IMR-90 (cell line): Measurements from ENCODE around the gene MYH10. TPM values are rescaled to one million over a fixed set of nuclear protein-coding genes. Genes with fewer than 3 reads are reported as not detected.

ENCODE experiments used
- ATAC-seq: fragments of 200-7000 bp; cut with Tn5 transposase; 2 replicates; pipeline ENCODE4 v1.9.1; 2020; ENCODE audit warnings: low read depth, mild to moderate bottlenecking, moderate library complexity
- BruUV-seq: library from RNA; stranded (reverse); fragments of 400-500 nt; replicated peaks from 2 replicates; lab custom pipeline; 2021; lab: Mats Ljungman, UMichigan
- CTCF ChIA-PET: fragments of 300-600 bp; formaldehyde crosslinking; extraction: SDS; loops from one replicate; lab custom pipeline; 2021; ENCODE audit warnings: antibody characterized with exemption; lab: Yijun Ruan, JAX
- POLR2A ChIA-PET: fragments of 300-600 bp; sonication (Branson Sonifier 250); formaldehyde crosslinking; loops from one replicate; lab custom pipeline; 2022; ENCODE audit warnings: antibody characterized with exemption; ENCODE audit not compliant: unreplicated experiment; lab: Charles Lee
- DNase-seq: peaks from one replicate; pipeline ENCODE4 v3.0.0; 2013
- H2AFZ ChIP-seq: replicated peaks from 2 replicates; pipeline ENCODE3; 2013; ENCODE audit warnings: low read length, mild to moderate bottlenecking; ENCODE audit not compliant: poor library complexity
- H2AK5ac ChIP-seq: 2 replicates; pipeline ENCODE4 v1.6.1; 2013; ENCODE audit warnings: low read depth, low read length, inconsistent platforms
- H2AK9ac ChIP-seq: replicated peaks from 2 replicates; pipeline ENCODE3; 2013; ENCODE audit warnings: mild to moderate bottlenecking, low read depth, low read length, moderate library complexity; ENCODE audit not compliant: poor library complexity
- H2BK120ac ChIP-seq: 2 replicates; pipeline ENCODE4 v1.6.1; 2013; ENCODE audit warnings: low read depth, low read length, inconsistent platforms
- H2BK15ac ChIP-seq: 3 replicates; pipeline ENCODE4 v1.6.1; 2013; ENCODE audit warnings: low read depth, low read length, inconsistent platforms
- H2BK20ac ChIP-seq: 2 replicates; pipeline ENCODE4 v1.6.1; 2013; ENCODE audit warnings: low read depth, mild to moderate bottlenecking, inconsistent platforms, low read length, moderate library complexity
- H2BK5ac ChIP-seq: 2 replicates; pipeline ENCODE4 v1.6.1; 2013; ENCODE audit warnings: mild to moderate bottlenecking, low read depth, low read length, inconsistent platforms; ENCODE audit not compliant: poor library complexity, severe bottlenecking
- H3K14ac ChIP-seq: replicated peaks from 2 replicates; pipeline ENCODE4 v1.6.1; 2013; ENCODE audit warnings: low read depth, low read length, inconsistent platforms
- H3K18ac ChIP-seq: 2 replicates; pipeline ENCODE4 v1.6.1; 2013; ENCODE audit warnings: low read depth, low read length, control low read depth
- H3K23ac ChIP-seq: 2 replicates; pipeline ENCODE4 v1.6.1; 2013; ENCODE audit warnings: low read depth, low read length, inconsistent platforms
- H3K27ac ChIP-seq: 2 replicates; pipeline ENCODE4 v1.5.1; 2013; ENCODE audit warnings: mild to moderate bottlenecking, control low read depth, low read length; ENCODE audit not compliant: insufficient read depth
- H3K27me3 ChIP-seq: 2 replicates; pipeline ENCODE4 v1.6.1; 2013; ENCODE audit warnings: low read length; ENCODE audit not compliant: control insufficient read depth, insufficient read depth
- H3K36me3 ChIP-seq: 2 replicates; pipeline ENCODE4 v1.6.1; 2013; ENCODE audit warnings: low read length, mixed read lengths; ENCODE audit not compliant: control insufficient read depth, insufficient read depth
- H3K4ac ChIP-seq: 2 replicates; pipeline ENCODE4 v1.6.1; 2013; ENCODE audit warnings: low read depth, low read length, inconsistent platforms
- H3K4me1 ChIP-seq: 2 replicates; pipeline ENCODE4 v1.6.1; 2013; ENCODE audit warnings: low read length, mixed read lengths; ENCODE audit not compliant: control insufficient read depth, insufficient read depth
- H3K4me2 ChIP-seq: 2 replicates; pipeline ENCODE4 v1.6.1; 2013; ENCODE audit warnings: low read depth, mild to moderate bottlenecking, control low read depth, low read length, moderate library complexity
- H3K4me3 ChIP-seq: 2 replicates; pipeline ENCODE4 v1.5.1; 2013; ENCODE audit warnings: low read depth, mild to moderate bottlenecking, control low read depth, low read length, moderate library complexity; ENCODE audit not compliant: insufficient read depth
- H3K56ac ChIP-seq: 2 replicates; pipeline ENCODE4 v1.6.1; 2013; ENCODE audit warnings: low read length, inconsistent platforms; ENCODE audit not compliant: insufficient read depth; ENCODE audit errors: extremely low read depth
- H3K79me1 ChIP-seq, 2 experiments: 2 replicates each; pipeline ENCODE4 v1.6.1; 2013; ENCODE audit warnings: low read length in 2 of 2, inconsistent platforms in 1 of 2, low read depth in 1 of 2
- H3K9ac ChIP-seq: 2 replicates; pipeline ENCODE4 v1.6.1; 2013; ENCODE audit warnings: low read depth, low read length, control low read depth
- H3K9me1 ChIP-seq: 2 replicates; pipeline ENCODE4 v1.6.1; 2013; ENCODE audit warnings: low read length, inconsistent platforms; ENCODE audit not compliant: insufficient read depth
- H3K9me3 ChIP-seq: 2 replicates; pipeline ENCODE4 v1.6.1; 2013; ENCODE audit warnings: low read length; ENCODE audit not compliant: control insufficient read depth, insufficient read depth
- H4K20me1 ChIP-seq: 2 replicates; pipeline ENCODE4 v1.6.1; 2013; ENCODE audit warnings: low read length, inconsistent platforms; ENCODE audit not compliant: insufficient read depth
- H4K5ac ChIP-seq: 2 replicates; pipeline ENCODE4 v1.6.1; 2013; ENCODE audit warnings: mild to moderate bottlenecking, low read depth, low read length, control low read depth
- H4K8ac ChIP-seq, 2 experiments: 2 replicates each; pipeline ENCODE4 v1.6.1; 2013; ENCODE audit warnings: low read depth in 2 of 2, low read length in 2 of 2, control low read depth in 1 of 2, inconsistent platforms in 1 of 2
- H4K91ac ChIP-seq: 2 replicates; pipeline ENCODE4 v1.6.1; 2013; ENCODE audit warnings: low read depth, low read length, inconsistent platforms; ENCODE audit not compliant: insufficient read depth
- BHLHE40 ChIP-seq: fragments of 150-350 bp; IDR thresholded peaks from 2 replicates; pipeline ENCODE4 v1.6.1; 2016; ENCODE audit warnings: mild to moderate bottlenecking, low read depth, low read length
- CEBPB ChIP-seq: IDR thresholded peaks from 2 replicates; pipeline ENCODE4 v1.6.1; 2012; ENCODE audit warnings: low read depth, low read length, improper control_type of control experiment
- CHD1 ChIP-seq: IDR thresholded peaks from 2 replicates; pipeline ENCODE4 v1.6.1; 2012; ENCODE audit warnings: low read depth, low read length, improper control_type of control experiment
- FOS ChIP-seq: fragments of 150-350 bp; IDR thresholded peaks from 2 replicates; pipeline ENCODE4 v1.6.1; 2016; ENCODE audit warnings: low read depth, low read length
- MAZ ChIP-seq: IDR thresholded peaks from 2 replicates; pipeline ENCODE4 v1.6.1; 2012; ENCODE audit warnings: low read depth, mild to moderate bottlenecking, low read length, improper control_type of control experiment, moderate library complexity, borderline replicate concordance
- MXI1 ChIP-seq: IDR thresholded peaks from 2 replicates; pipeline ENCODE4 v1.6.1; 2012; ENCODE audit warnings: low read depth, mild to moderate bottlenecking, low read length, moderate library complexity, borderline replicate concordance
- NFE2L2 ChIP-seq: fragments of 150-350 bp; IDR thresholded peaks from 2 replicates; pipeline ENCODE4 v1.6.1; 2016; ENCODE audit warnings: low read depth, mild to moderate bottlenecking, low read length
- POLR2A ChIP-seq: IDR thresholded peaks from 2 replicates; pipeline ENCODE4 v1.6.1; 2012; ENCODE audit warnings: mild to moderate bottlenecking, low read depth, low read length
- RAD21 ChIP-seq: IDR thresholded peaks from 2 replicates; pipeline ENCODE4 v1.6.1; 2012; ENCODE audit warnings: low read length, improper control_type of control experiment
- RCOR1 ChIP-seq: IDR thresholded peaks from 2 replicates; pipeline ENCODE4 v1.6.1; 2012; ENCODE audit warnings: mild to moderate bottlenecking, low read length, improper control_type of control experiment; ENCODE audit not compliant: insufficient replicate concordance
- RFX5 ChIP-seq: IDR thresholded peaks from 2 replicates; pipeline ENCODE4 v1.8.0; 2012; ENCODE audit warnings: low read depth, mild to moderate bottlenecking, low read length, moderate library complexity
- SMC3 ChIP-seq: fragments of 150-350 bp; IDR thresholded peaks from 2 replicates; pipeline ENCODE4 v1.6.1; 2016; ENCODE audit warnings: low read depth, mild to moderate bottlenecking, antibody characterized with exemption, low read length, moderate library complexity
- WGBS, 2 experiments: methylation state at CpG; one replicate each; pipeline versions ENCODE4 v1.1.5 to v1.1.7; 2013; ENCODE audit warnings: missing lambda C conversion rate in 2 of 2; ENCODE audit not compliant: insufficient read length in 1 of 2; ENCODE audit errors: extremely low coverage in 2 of 2; 5-methylcytosine and 5-hydroxymethylcytosine counted together
- dilution Hi-C: fragments of 300-500 bp; cut with HindIII; formaldehyde crosslinking; loops from one replicate; pipeline ENCODE4 v1.14.3; 2018; ENCODE audit warnings: low sequenced_read_pairs; ENCODE audit not compliant: unreplicated experiment
- in situ Hi-C: fragments of 300-500 bp; cut with MboI; formaldehyde crosslinking; loops from 3 replicates; pipeline ENCODE4 v1.14.3; 2019; ENCODE audit warnings: low sequenced_read_pairs, inconsistent platforms, mixed read lengths
- intact Hi-C: fragments of 100-400 bp; cut with micrococcal nuclease; formaldehyde crosslinking; loops from 2 replicates; pipeline ENCODE4 v1.10.0; 2022
- polyA plus RNA-seq, 3 experiments: library from polyadenylated mRNA; depleted of rRNA; stranded (reverse); fragments of >200 nt; gene quantifications; 2 replicates each; pipeline ENCODE4 v1.2.3, GENCODE V29; 2012; ENCODE audit warnings: low replicate concordance in 1 of 3
- total RNA-seq: library from RNA; depleted of rRNA; stranded (reverse); fragments of >200 nt; gene quantifications from 2 replicates; pipeline ENCODE4 v1.2.3, GENCODE V29; 2012
- TF ChIP-seq, protein P1 (sequence below): fragments of 150-350 bp; IDR thresholded peaks from 2 replicates; pipeline ENCODE4 v1.6.1; 2016; ENCODE audit warnings: low read depth, mild to moderate bottlenecking, low read length, moderate library complexity, borderline replicate concordance
- TF ChIP-seq, protein P2 (sequence below): fragments of 150-350 bp; IDR thresholded peaks from 2 replicates; pipeline ENCODE4 v1.6.1; 2017; ENCODE audit warnings: mild to moderate bottlenecking, antibody characterized with exemption, low read length, low read depth
- TF ChIP-seq, protein P3 (sequence below): conservative IDR thresholded peaks from 2 replicates; pipeline ENCODE4 v1.5.1; 2012; ENCODE audit warnings: mild to moderate bottlenecking, low read depth, low read length, improper control_type of control experiment

The MYH10 gene
- total and polyA plus RNA-seq, 2 of the 4 experiments (the other 2 are of a cell fraction): 71.2 to 95.2 TPM

DNA sequence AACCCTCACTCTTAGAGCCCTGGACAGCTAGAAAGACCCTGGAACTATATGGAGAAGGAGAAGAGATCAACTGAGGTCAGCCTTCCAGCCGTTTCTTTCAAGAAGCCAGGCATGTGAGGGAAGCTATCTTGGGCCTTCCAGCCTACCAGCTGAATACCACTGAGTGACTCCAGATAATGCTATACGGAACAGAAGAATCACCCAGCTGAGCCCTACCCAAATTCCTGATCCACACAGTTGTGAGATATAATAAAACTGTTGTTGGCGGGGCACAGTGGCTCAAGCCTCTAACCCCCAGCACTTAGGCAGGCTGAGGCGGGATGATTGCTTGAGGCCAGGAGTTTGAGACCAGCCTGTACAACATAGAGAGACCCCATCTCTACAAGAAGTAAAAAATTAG is 26.2 kb upstream of the MYH10 start:
- Histone ChIP-seq H3K9me3 (peaks cover 8% of the 10 kb centered on the region), H3K14ac (no peak overlapping the region), H2BK15ac (no peak overlapping the region), H3K36me3 (no peaks in the 10 kb centered on the region), H3K56ac (no peak overlapping the region), H3K4ac (no peak overlapping the region), H3K18ac (no peak overlapping the region), H3K27ac (no peak overlapping the region), H2BK5ac (no peak overlapping the region), H4K20me1 (no peaks in the 10 kb centered on the region), H2AK5ac (no peak overlapping the region), H3K4me1 (no peaks in the 10 kb centered on the region), H2AFZ (no peak overlapping the region), H4K5ac (no peak overlapping the region), H2BK120ac (no peak overlapping the region), H3K9ac (no peak overlapping the region), H4K8ac (no peak overlapping the region), H4K91ac (no peak overlapping the region), H2BK20ac (no peak overlapping the region), H2AK9ac (no peak overlapping the region), H3K23ac (no peak overlapping the region), H3K4me3 (no peak overlapping the region), H3K27me3 (peaks cover 7% of the 10 kb centered on the region), H3K4me2 (no peak overlapping the region), H3K79me1 (no peaks in the 10 kb centered on the region), H3K9me1 (no peaks in the 10 kb centered on the region)
- in situ Hi-C loops (no loop called here), intact Hi-C loops (no loop called here), dilution Hi-C loops (no loop called here)
- ChIA-PET CTCF (no interaction called here), POLR2A (no interaction called here)
- no TSS peak for BruUV-seq
- DNase-seq: no peak
- TF ChIP-seq, protein P1, sequence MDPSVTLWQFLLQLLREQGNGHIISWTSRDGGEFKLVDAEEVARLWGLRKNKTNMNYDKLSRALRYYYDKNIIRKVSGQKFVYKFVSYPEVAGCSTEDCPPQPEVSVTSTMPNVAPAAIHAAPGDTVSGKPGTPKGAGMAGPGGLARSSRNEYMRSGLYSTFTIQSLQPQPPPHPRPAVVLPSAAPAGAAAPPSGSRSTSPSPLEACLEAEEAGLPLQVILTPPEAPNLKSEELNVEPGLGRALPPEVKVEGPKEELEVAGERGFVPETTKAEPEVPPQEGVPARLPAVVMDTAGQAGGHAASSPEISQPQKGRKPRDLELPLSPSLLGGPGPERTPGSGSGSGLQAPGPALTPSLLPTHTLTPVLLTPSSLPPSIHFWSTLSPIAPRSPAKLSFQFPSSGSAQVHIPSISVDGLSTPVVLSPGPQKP: no peak
- TF ChIP-seq SMC3 (no peak), RAD21 (no peak), MXI1 (no peak), MAZ (no peak), FOS (no peak), NFE2L2 (no peak), POLR2A (no peak), BHLHE40 (no peak), RCOR1 (no peak), CHD1 (no peak), RFX5 (no peak), CEBPB (no peak)
- TF ChIP-seq, protein P2, sequence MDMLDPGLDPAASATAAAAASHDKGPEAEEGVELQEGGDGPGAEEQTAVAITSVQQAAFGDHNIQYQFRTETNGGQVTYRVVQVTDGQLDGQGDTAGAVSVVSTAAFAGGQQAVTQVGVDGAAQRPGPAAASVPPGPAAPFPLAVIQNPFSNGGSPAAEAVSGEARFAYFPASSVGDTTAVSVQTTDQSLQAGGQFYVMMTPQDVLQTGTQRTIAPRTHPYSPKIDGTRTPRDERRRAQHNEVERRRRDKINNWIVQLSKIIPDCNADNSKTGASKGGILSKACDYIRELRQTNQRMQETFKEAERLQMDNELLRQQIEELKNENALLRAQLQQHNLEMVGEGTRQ: no peak
- TF ChIP-seq, protein P3, sequence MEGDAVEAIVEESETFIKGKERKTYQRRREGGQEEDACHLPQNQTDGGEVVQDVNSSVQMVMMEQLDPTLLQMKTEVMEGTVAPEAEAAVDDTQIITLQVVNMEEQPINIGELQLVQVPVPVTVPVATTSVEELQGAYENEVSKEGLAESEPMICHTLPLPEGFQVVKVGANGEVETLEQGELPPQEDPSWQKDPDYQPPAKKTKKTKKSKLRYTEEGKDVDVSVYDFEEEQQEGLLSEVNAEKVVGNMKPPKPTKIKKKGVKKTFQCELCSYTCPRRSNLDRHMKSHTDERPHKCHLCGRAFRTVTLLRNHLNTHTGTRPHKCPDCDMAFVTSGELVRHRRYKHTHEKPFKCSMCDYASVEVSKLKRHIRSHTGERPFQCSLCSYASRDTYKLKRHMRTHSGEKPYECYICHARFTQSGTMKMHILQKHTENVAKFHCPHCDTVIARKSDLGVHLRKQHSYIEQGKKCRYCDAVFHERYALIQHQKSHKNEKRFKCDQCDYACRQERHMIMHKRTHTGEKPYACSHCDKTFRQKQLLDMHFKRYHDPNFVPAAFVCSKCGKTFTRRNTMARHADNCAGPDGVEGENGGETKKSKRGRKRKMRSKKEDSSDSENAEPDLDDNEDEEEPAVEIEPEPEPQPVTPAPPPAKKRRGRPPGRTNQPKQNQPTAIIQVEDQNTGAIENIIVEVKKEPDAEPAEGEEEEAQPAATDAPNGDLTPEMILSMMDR: no peak
- no CpG with 5 or more reads among the region's 4 CpGs for WGBS, 2 experiments
- ATAC-seq: no peak
